Measurements from ENCODE around the gene KRT5. TPM values are rescaled to one million over a fixed set of nuclear protein-coding genes. Genes with fewer than 3 reads are reported as not detected.

KRT5 gene
- total RNA-seq, 6 donors from 2014 or later, result 3.6 to 43.3 (median 4.8) TPM; not detected in 2

DNA sequence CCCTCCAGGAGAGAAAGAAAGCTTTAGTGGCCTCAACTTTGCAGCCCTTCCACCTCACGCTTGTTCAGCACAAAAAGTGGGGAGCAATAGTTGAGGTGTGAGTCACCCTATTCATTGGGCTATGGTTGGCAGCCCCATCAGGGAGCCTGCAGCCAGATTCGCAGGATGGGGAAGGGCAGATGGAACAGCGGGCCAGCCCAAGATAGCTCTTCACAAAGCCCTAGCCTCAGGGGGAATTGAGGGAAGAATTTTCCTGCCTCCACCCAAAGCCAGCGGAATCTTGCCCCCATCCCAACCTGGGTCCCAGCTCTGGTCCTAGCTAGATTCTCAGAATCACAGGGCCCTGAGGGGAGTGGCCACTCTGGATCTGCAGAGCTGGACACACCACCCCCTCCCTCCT is 3.6 kb upstream of the KRT5 start:
- Histone ChIP-seq H3K36me3 (no peaks in the 10 kb centered on the region), H3K27me3 (no peaks in the 10 kb centered on the region), H3K27ac (no peak overlapping the region), H3K4me1 (no peaks in the 10 kb centered on the region), H3K9me3 (no peaks in the 10 kb centered on the region), H3K4me3 (no peak overlapping the region)
- DNase-seq (no peak), ATAC-seq (ENCODE audit: low FRiP score in 2 of 2) (no peak)
- WGBS, 2 donors, result 83 to 88% methylated on average over 3 to 4 of the region's 4 CpGs
- TF ChIP-seq CTCF (IDR thresholded peaks at IDR 0.05) (no peak), EP300 (IDR thresholded peaks at IDR 0.05) (no peak), POLR2AphosphoS5 (IDR thresholded peaks at IDR 0.05) (no peak), POLR2A (IDR thresholded peaks at IDR 0.05) (no peak)

GRCh38 chr12:52522346-52523011 is 2.3 kb upstream of the KRT5 start:
- ATAC-seq (ENCODE audit: low FRiP score in 2 of 2), result no peak
- no peaks in the 10 kb centered on the region for H3K4me1 ChIP-seq

GRCh38 chr12:52521568-52522266 is 1.5 kb upstream of the KRT5 start:
- DNase-seq (no peak), ATAC-seq (ENCODE audit: low FRiP score in 2 of 2) (no peak)
- no peaks in the 10 kb centered on the region for H3K36me3 ChIP-seq
- H3K27me3 ChIP-seq, result no peaks in the 10 kb centered on the region
- WGBS, 2 donors, result 69% methylated on average over 9 to 10 of the region's 10 CpGs
- H3K4me1 ChIP-seq, result no peaks in the 10 kb centered on the region
- no peak overlapping the region for H3K4me3 ChIP-seq
- no peaks in the 10 kb centered on the region for H3K9me3 ChIP-seq
- no peak overlapping the region for H3K27ac ChIP-seq
- TF ChIP-seq POLR2AphosphoS5 (IDR thresholded peaks at IDR 0.05), result no peak
- no peak for TF ChIP-seq CTCF (IDR thresholded peaks at IDR 0.05)
- TF ChIP-seq POLR2A (IDR thresholded peaks at IDR 0.05), result no peak
- TF ChIP-seq EP300 (IDR thresholded peaks at IDR 0.05), result no peak

More at GRCh38 chr12:52522346-52523011, 2.3 kb upstream of the KRT5 start:
- no peak overlapping the region for H3K27ac ChIP-seq
- no peaks in the 10 kb centered on the region for H3K36me3 ChIP-seq
- H3K27me3 ChIP-seq, result no peaks in the 10 kb centered on the region
- TF ChIP-seq CTCF (IDR thresholded peaks at IDR 0.05) (no peak), POLR2AphosphoS5 (IDR thresholded peaks at IDR 0.05) (no peak), EP300 (IDR thresholded peaks at IDR 0.05) (no peak), POLR2A (IDR thresholded peaks at IDR 0.05) (no peak)
- WGBS, 2 donors, result 63 to 72% methylated on average over 10 of the region's 10 CpGs
- H3K9me3 ChIP-seq, result no peaks in the 10 kb centered on the region
- DNase-seq, result no peak
- H3K4me3 ChIP-seq, result no peak overlapping the region

GRCh38 chr12:52521175-52521567 is 977 bp upstream of the KRT5 start:
- H3K4me3 ChIP-seq, result no peak overlapping the region
- H3K27ac ChIP-seq, result no peak overlapping the region
- H3K9me3 ChIP-seq, result no peaks in the 10 kb centered on the region
- TF ChIP-seq CTCF (IDR thresholded peaks at IDR 0.05), result no peak
- TF ChIP-seq POLR2AphosphoS5 (IDR thresholded peaks at IDR 0.05), result no peak
- TF ChIP-seq EP300 (IDR thresholded peaks at IDR 0.05), result no peak
- no peak for TF ChIP-seq POLR2A (IDR thresholded peaks at IDR 0.05)
- ATAC-seq (ENCODE audit: low FRiP score in 2 of 2), result no peak
- H3K36me3 ChIP-seq, result no peaks in the 10 kb centered on the region
- no peak for DNase-seq
- no peaks in the 10 kb centered on the region for H3K27me3 ChIP-seq
- WGBS, 2 donors, result 65 to 76% methylated on average over 4 to 10 of the region's 10 CpGs
- H3K4me1 ChIP-seq, result no peaks in the 10 kb centered on the region

- Histone ChIP-seq H3K36me3 (no peaks in the 10 kb centered on the region), H3K9me3 (no peaks in the 10 kb centered on the region), H3K4me3 (no peak overlapping the region), H3K27ac (no peak overlapping the region), H3K27me3 (peaks cover 0 to 3% (median 0%) of the 10 kb centered on the region in 4 donors), H3K4me1 (no peaks in the 10 kb centered on the region)
- ATAC-seq (ENCODE audit: low FRiP score in 2 of 2), result no peak
- TF ChIP-seq CTCF (IDR thresholded peaks at IDR 0.05) (no peak), POLR2A (IDR thresholded peaks at IDR 0.05) (no peak), POLR2AphosphoS5 (IDR thresholded peaks at IDR 0.05) (no peak), EP300 (IDR thresholded peaks at IDR 0.05) (no peak)
- WGBS, 2 donors, result 67 to 70% methylated on average over 3 of the region's 3 CpGs
- DNase-seq, result no peak
These were observed 849 bp downstream of the KRT5 start for GRCh38 chr12:52519387-52519703.

Measured in upper lobe of left lung (tissue), 6 donors.